Lower leg skin (tissue), 4 donors: Measurements from ENCODE around the gene TNIP3. TPM values are rescaled to one million over a fixed set of nuclear protein-coding genes. Genes with fewer than 3 reads are reported as not detected.

Source experiments
- DNase-seq, 2 donors: peaks; one replicate each; pipeline ENCODE4 v3.0.0-alpha.2; 2019; ENCODE audit warnings: low spot score in 2 of 2
- H3K4me3 ChIP-seq: fragments of 200-600 bp; sonication (generic); 2 replicates; pipeline ENCODE4 v1.5.1; 2017; ENCODE audit warnings: mild to moderate bottlenecking, low read depth; ENCODE audit not compliant: poor library complexity, severe bottlenecking
- CTCF ChIP-seq, 3 donors: fragments of 450-650 bp; IDR thresholded peaks; one replicate each; pipeline ENCODE4 v1.5.1; 2016; ENCODE audit warnings: antibody characterized with exemption in 3 of 3, mild to moderate bottlenecking in 3 of 3, moderate library complexity in 2 of 3
- POLR2A ChIP-seq, 2 donors: fragments of 450-650 bp; IDR thresholded peaks; one replicate each; pipeline ENCODE4 v1.6.1; 2016 to 2017; ENCODE audit warnings: antibody characterized with exemption in 2 of 2, mild to moderate bottlenecking in 1 of 2, moderate library complexity in 1 of 2
- WGBS, 2 donors: methylation state at CpG; one replicate each; pipeline ENCODE4 v1.1.5; 2018; 5-methylcytosine and 5-hydroxymethylcytosine counted together
- intact Hi-C: fragments of 100-400 bp; cut with DNase I; formaldehyde crosslinking; loops from one replicate; pipeline ENCODE4 v1.15.0; 2023; ENCODE audit warnings: low total_unique reads
- total RNA-seq, 4 donors: library from RNA; depleted of rRNA; stranded (reverse); fragments of >200 nt; gene quantifications; one replicate each; pipeline ENCODE4 v1.1.0, GENCODE V29; 2016

Gene TNIP3
- total RNA-seq, 4 donors from 2014 or later: not detected

GRCh38 chr4:121093261-121093660, 70.9 kb downstream of the TNIP3 start:
- no peak for TF ChIP-seq POLR2A (IDR thresholded peaks at IDR 0.05)
- no peak for TF ChIP-seq CTCF (IDR thresholded peaks at IDR 0.05)
- no peak for DNase-seq
- intact Hi-C loops: no loop called here
- no peak overlapping the region for H3K4me3 ChIP-seq

GRCh38 chr4:121091941-121092340, 72.2 kb downstream of the TNIP3 start:
- H3K4me3 ChIP-seq: no peak overlapping the region
- TF ChIP-seq POLR2A (IDR thresholded peaks at IDR 0.05) (no peak), CTCF (IDR thresholded peaks at IDR 0.05) (no peak)
- intact Hi-C loops: no loop called here
- no peak for DNase-seq

- DNase-seq: no peak
- intact Hi-C loops: no loop called here
- TF ChIP-seq CTCF (IDR thresholded peaks at IDR 0.05): no peak
- no peak for TF ChIP-seq POLR2A (IDR thresholded peaks at IDR 0.05)
- no peak overlapping the region for H3K4me3 ChIP-seq
- WGBS, 2 donors: 81% methylated on average over 4 of the region's 4 CpGs
These were observed 75.3 kb downstream of the TNIP3 start for GRCh38 chr4:121088867-121089266.

Other genes with a start within 250 kb of the TNIP3 start
- 1 to 10 TPM; 1.2 to 6.9 (median 4.4) TPM for gene PRDM5, start 241.6 kb downstream of the TNIP3 start, total RNA-seq
- 1 to 10 TPM; 2.9 to 6.7 (median 4.8) TPM for gene NDNF, start 91.8 kb downstream of the TNIP3 start, total RNA-seq
- not detected for gene QRFPR, start 216.7 kb upstream of the TNIP3 start, total RNA-seq